ENCODE results near the gene BPIFB1.

Gene BPIFB1

GRCh38 chr20:33317424-33318095, 34.5 kb downstream of the BPIFB1 start:
- DNase-seq (ENCODE audit: extremely low spot score): no peak
- ChIA-PET CTCF (no interaction called here), POLR2A (no interaction called here)
- TF ChIP-seq L3MBTL2 (conservative IDR thresholded peaks at IDR 0.05) (no peak), SUZ12 (IDR thresholded peaks at IDR 0.05) (no peak), CTBP1 (IDR thresholded peaks at IDR 0.05; ENCODE audit: borderline replicate concordance) (no peak), FOXM1 (IDR thresholded peaks at IDR 0.05; ENCODE audit: borderline replicate concordance) (no peak), BHLHE40 (IDR thresholded peaks at IDR 0.05; ENCODE audit: borderline replicate concordance) (no peak), TARDBP (IDR thresholded peaks at IDR 0.05) (no peak), HDGF (IDR thresholded peaks at IDR 0.05; ENCODE audit: borderline replicate concordance) (no peak)
- TF ChIP-seq, protein P1, sequence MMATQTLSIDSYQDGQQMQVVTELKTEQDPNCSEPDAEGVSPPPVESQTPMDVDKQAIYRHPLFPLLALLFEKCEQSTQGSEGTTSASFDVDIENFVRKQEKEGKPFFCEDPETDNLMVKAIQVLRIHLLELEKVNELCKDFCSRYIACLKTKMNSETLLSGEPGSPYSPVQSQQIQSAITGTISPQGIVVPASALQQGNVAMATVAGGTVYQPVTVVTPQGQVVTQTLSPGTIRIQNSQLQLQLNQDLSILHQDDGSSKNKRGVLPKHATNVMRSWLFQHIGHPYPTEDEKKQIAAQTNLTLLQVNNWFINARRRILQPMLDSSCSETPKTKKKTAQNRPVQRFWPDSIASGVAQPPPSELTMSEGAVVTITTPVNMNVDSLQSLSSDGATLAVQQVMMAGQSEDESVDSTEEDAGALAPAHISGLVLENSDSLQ (IDR thresholded peaks at IDR 0.05): no peak

DNA sequence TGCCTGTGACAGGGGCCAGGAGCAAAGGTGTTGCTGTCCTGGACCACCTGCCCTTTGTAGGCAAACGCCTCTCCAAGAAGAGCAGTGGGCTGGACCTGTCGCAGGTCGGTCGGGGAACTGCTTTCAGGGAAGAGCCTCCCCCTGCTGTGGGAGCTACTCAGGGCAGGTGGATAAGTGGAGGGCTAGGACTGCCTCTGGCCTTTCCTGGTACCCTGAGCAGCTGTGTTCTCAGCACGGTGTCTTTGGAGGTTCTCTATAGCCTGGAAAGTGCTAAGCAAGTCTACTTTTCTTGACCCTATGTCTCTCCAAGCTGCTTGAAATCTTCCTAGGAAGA, 35.0 kb downstream of the BPIFB1 start:
- no peak for DNase-seq (ENCODE audit: extremely low spot score)
- TF ChIP-seq L3MBTL2 (conservative IDR thresholded peaks at IDR 0.05): no peak
- POLR2A ChIA-PET: no interaction called here
- CTCF ChIA-PET: no interaction called here

GRCh38 chr20:33320006-33320405, 37.0 kb downstream of the BPIFB1 start:
- no peak for TF ChIP-seq CTBP1 (IDR thresholded peaks at IDR 0.05; ENCODE audit: borderline replicate concordance)
- TF ChIP-seq, protein P1 (IDR thresholded peaks at IDR 0.05): no peak
- no peak for TF ChIP-seq HDGF (IDR thresholded peaks at IDR 0.05; ENCODE audit: borderline replicate concordance)
- no peak for DNase-seq (ENCODE audit: extremely low spot score)
- CTCF ChIA-PET: no interaction called here
- POLR2A ChIA-PET: no interaction called here

- no peak for DNase-seq (ENCODE audit: extremely low spot score)
- ChIA-PET CTCF (no interaction called here), POLR2A (no interaction called here)
- TF ChIP-seq L3MBTL2 (conservative IDR thresholded peaks at IDR 0.05) (no peak), ELF4 (IDR thresholded peaks at IDR 0.05) (no peak), LEF1 (IDR thresholded peaks at IDR 0.05; ENCODE audit: borderline replicate concordance) (no peak), SUZ12 (IDR thresholded peaks at IDR 0.05) (no peak), CTBP1 (IDR thresholded peaks at IDR 0.05; ENCODE audit: borderline replicate concordance) (no peak), ZNF384 (IDR thresholded peaks at IDR 0.05) (no peak), SP1 (IDR thresholded peaks at IDR 0.05) (no peak), HDGF (IDR thresholded peaks at IDR 0.05; ENCODE audit: borderline replicate concordance) (no peak), BHLHE40 (IDR thresholded peaks at IDR 0.05; ENCODE audit: borderline replicate concordance) (no peak), NFRKB (IDR thresholded peaks at IDR 0.05) (no peak), FOXK2 (IDR thresholded peaks at IDR 0.05) (no peak), FOXA1 (IDR thresholded peaks at IDR 0.05) (no peak), ARNT (IDR thresholded peaks at IDR 0.05) (no peak), TARDBP (IDR thresholded peaks at IDR 0.05) (no peak), FOXM1 (IDR thresholded peaks at IDR 0.05; ENCODE audit: borderline replicate concordance) (no peak)
- TF ChIP-seq, protein P1 (IDR thresholded peaks at IDR 0.05): no peak
Measured at GRCh38 chr20:33322456-33322855, 39.4 kb downstream of the BPIFB1 start.

DNA sequence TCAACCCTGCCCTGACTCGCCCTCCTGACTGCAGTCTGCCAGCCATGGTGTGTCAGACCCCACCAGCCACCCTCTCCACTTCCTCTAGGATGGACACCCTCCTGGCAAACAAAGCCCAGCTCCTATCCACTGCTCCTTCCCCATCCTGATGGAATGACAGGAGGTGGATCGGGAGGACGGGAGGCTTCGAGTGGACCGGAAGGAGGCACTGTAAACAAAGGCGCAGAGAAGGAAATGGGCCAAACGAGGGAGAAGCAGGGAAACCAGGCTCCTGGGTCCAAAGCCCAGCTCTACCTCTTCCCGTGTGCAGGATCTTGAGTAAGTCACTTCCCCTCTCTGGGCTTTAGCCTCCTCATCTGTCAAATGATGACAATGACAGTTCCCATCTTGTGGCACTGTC, 40.2 kb downstream of the BPIFB1 start:
- no peak for DNase-seq (ENCODE audit: extremely low spot score)
- TF ChIP-seq SP1 (IDR thresholded peaks at IDR 0.05) (no peak), LEF1 (IDR thresholded peaks at IDR 0.05; ENCODE audit: borderline replicate concordance) (no peak), CTBP1 (IDR thresholded peaks at IDR 0.05; ENCODE audit: borderline replicate concordance) (no peak)
- ChIA-PET POLR2A (no interaction called here), CTCF (no interaction called here)

GRCh38 chr20:33325350-33325749, 42.3 kb downstream of the BPIFB1 start:
- ChIA-PET POLR2A (no interaction called here), CTCF (no interaction called here)
- no peak for DNase-seq (ENCODE audit: extremely low spot score)
- TF ChIP-seq FOXK2 (IDR thresholded peaks at IDR 0.05) (no peak), SUZ12 (IDR thresholded peaks at IDR 0.05) (no peak), HDGF (IDR thresholded peaks at IDR 0.05; ENCODE audit: borderline replicate concordance) (no peak), BHLHE40 (IDR thresholded peaks at IDR 0.05; ENCODE audit: borderline replicate concordance) (no peak), NFRKB (IDR thresholded peaks at IDR 0.05) (no peak), SP1 (IDR thresholded peaks at IDR 0.05) (no peak), ELF4 (IDR thresholded peaks at IDR 0.05) (no peak), FOXA1 (IDR thresholded peaks at IDR 0.05) (no peak), TARDBP (IDR thresholded peaks at IDR 0.05) (no peak), L3MBTL2 (conservative IDR thresholded peaks at IDR 0.05) (no peak), FOXM1 (IDR thresholded peaks at IDR 0.05; ENCODE audit: borderline replicate concordance) (no peak), LEF1 (IDR thresholded peaks at IDR 0.05; ENCODE audit: borderline replicate concordance) (no peak), ZNF384 (IDR thresholded peaks at IDR 0.05) (no peak)
- TF ChIP-seq, protein P1 (IDR thresholded peaks at IDR 0.05): no peak

All from HEK293T (cell line).